GM12891 (cell line): ENCODE data around the gene SUPT20HL1.

Source experiments
- POLR2A ChIP-seq: IDR thresholded peaks from 2 replicates; pipeline ENCODE4 v1.6.1; 2011; ENCODE audit warnings: low read depth, low read length, control low read depth
- POLR2AphosphoS5 ChIP-seq: IDR thresholded peaks from 2 replicates; pipeline ENCODE4 v1.6.1; 2011; ENCODE audit warnings: low read depth, low read length, control low read depth
- POU2F2 ChIP-seq: IDR thresholded peaks from 2 replicates; pipeline ENCODE4 v1.6.1; 2011; ENCODE audit warnings: low read depth, mild to moderate bottlenecking, control low read depth, low read length, moderate library complexity
- SPI1 ChIP-seq: IDR thresholded peaks from 2 replicates; pipeline ENCODE4 v1.6.1; 2011; ENCODE audit warnings: low read depth, low read length, control low read depth
- TAF1 ChIP-seq: IDR thresholded peaks from 2 replicates; pipeline ENCODE4 v1.6.1; 2011; ENCODE audit warnings: low read depth, low read length, control low read depth

GRCh38 chrX:24364326-24364725 is 3.9 kb downstream of the SUPT20HL1 start:
- TF ChIP-seq POLR2AphosphoS5: no peak
- TF ChIP-seq POLR2A: no peak
- no peak for TF ChIP-seq TAF1
- TF ChIP-seq POU2F2: no peak
- TF ChIP-seq SPI1: no peak
